T-helper 9 cell (primary cell): ENCODE data around the gene MZT2A.
"Not testable (repeated sequence)": the region's sequence is repeated elsewhere in the genome, so short reads cannot be mapped to it uniquely, and the experiment has no call there.

Experiments used
- DNase-seq: peaks from one replicate; pipeline ENCODE4 v3.0.0-alpha.2; 2020
- total RNA-seq, 2 donors: gene quantifications; one replicate each; lab custom pipeline; 2026; lab: John Stamatoyannopoulos, UW

Gene MZT2A
- 30.1 to 32.3 reads per million in 2 donors for total RNA-seq

GRCh38 chr2:131492015-131492417, at the start of gene MZT2A:
MZT2A (minus strand) TSS chr2:131492397; CDS start chr2:131492376, 21 bp downstream.
- not testable (repeated sequence) for DNase-seq

- not testable (repeated sequence) for DNase-seq
Observed at GRCh38 chr2:131538856-131539255, 46.7 kb upstream of the MZT2A start.

GRCh38 chr2:131536841-131537240, 44.6 kb upstream of the MZT2A start:
- DNase-seq = not testable (repeated sequence)

GRCh38 chr2:131535951-131536826, 44.0 kb upstream of the MZT2A start:
- not testable (repeated sequence) for DNase-seq

GRCh38 chr2:131535526-131535925, 43.3 kb upstream of the MZT2A start:
- no peak for DNase-seq

- DNase-seq = not testable (repeated sequence)
Observed at GRCh38 chr2:131534965-131535364, 42.8 kb upstream of the MZT2A start.

GRCh38 chr2:131534317-131534672, 42.1 kb upstream of the MZT2A start:
- DNase-seq = not testable (repeated sequence)

- not testable (repeated sequence) for DNase-seq
Observed at GRCh38 chr2:131533609-131534316, 41.6 kb upstream of the MZT2A start.

- not testable (repeated sequence) for DNase-seq
Observed at GRCh38 chr2:131532723-131533608, 40.8 kb upstream of the MZT2A start.

GRCh38 chr2:131531547-131532185, 39.5 kb upstream of the MZT2A start:
- not testable (repeated sequence) for DNase-seq

GRCh38 chr2:131530626-131531344, 38.6 kb upstream of the MZT2A start:
- not testable (repeated sequence) for DNase-seq

- not testable (repeated sequence) for DNase-seq
Observed at GRCh38 chr2:131529864-131530445, 37.8 kb upstream of the MZT2A start.

- not testable (repeated sequence) for DNase-seq
Observed at GRCh38 chr2:131528981-131529863, 37.0 kb upstream of the MZT2A start.

- peak; percentile 70 for DNase-seq
Observed at GRCh38 chr2:131527131-131528001, 35.2 kb upstream of the MZT2A start, which contains the start of gene CCDC74A. CCDC74A (plus strand) TSS chr2:131527888; CDS start chr2:131527971, 83 bp downstream.

- not testable (repeated sequence) for DNase-seq
Observed at GRCh38 chr2:131525256-131525655, 33.1 kb upstream of the MZT2A start.

GRCh38 chr2:131521961-131522781, 30.0 kb upstream of the MZT2A start:
- DNase-seq = no peak

GRCh38 chr2:131521524-131521923, 29.3 kb upstream of the MZT2A start:
- DNase-seq = not testable (repeated sequence)

- no peak for DNase-seq
Observed at GRCh38 chr2:131520526-131520925, 28.3 kb upstream of the MZT2A start.
